Neutrophil (primary cell): Measurements from ENCODE around the gene RHOA.

Source experiments
- H3K27ac ChIP-seq: fragments of 200-600 bp; sonication (generic); 2 replicates; pipeline ENCODE4 v1.5.1; 2016; ENCODE audit warnings: mild to moderate bottlenecking, moderate library complexity
- H3K27me3 ChIP-seq: fragments of 200-600 bp; sonication (generic); 2 replicates; pipeline ENCODE4 v1.6.0; 2016; ENCODE audit warnings: mild to moderate bottlenecking
- H3K36me3 ChIP-seq: fragments of 200-600 bp; sonication (generic); 2 replicates; pipeline ENCODE4 v1.5.1; 2017
- H3K4me1 ChIP-seq, 2 experiments: fragments of 200-600 bp in 1 of 2; sonication (generic) in 1 of 2; 1 replicate in 1 of 2; 2 replicates in 1 of 2; pipeline versions ENCODE4 v1.5.1 to v1.6.1; 2013 to 2016; ENCODE audit warnings: low read depth in 1 of 2, low read length in 1 of 2, mild to moderate bottlenecking in 1 of 2, moderate library complexity in 1 of 2; ENCODE audit not compliant: control insufficient read depth in 1 of 2, insufficient read depth in 1 of 2
- H3K4me3 ChIP-seq, 2 experiments: fragments of 200-600 bp in 1 of 2; sonication (generic) in 1 of 2; 1 replicate in 1 of 2; 2 replicates in 1 of 2; pipeline ENCODE4 v1.5.1; 2013 to 2016; ENCODE audit warnings: low read depth in 1 of 2, low read length in 1 of 2, mild to moderate bottlenecking in 1 of 2, moderate library complexity in 1 of 2
- H3K9me3 ChIP-seq: fragments of 200-600 bp; sonication (generic); 2 replicates; pipeline ENCODE4 v1.5.1; 2016
- CTCF ChIP-seq: fragments of 200-600 bp; sonication (generic); IDR thresholded peaks from 2 replicates; pipeline ENCODE4 v1.5.1; 2016; ENCODE audit warnings: antibody characterized with exemption

The RHOA gene

GRCh38 chr3:49310677-49311076 lies 101.1 kb downstream of the RHOA start:
- Histone ChIP-seq H3K36me3 (peaks cover 99% of the 10 kb centered on the region), H3K27ac (no peak overlapping the region), H3K4me1 (no peaks in the 10 kb centered on the region), H3K27me3 (no peaks in the 10 kb centered on the region), H3K4me3 (no peak overlapping the region), H3K9me3 (no peaks in the 10 kb centered on the region)
- TF ChIP-seq CTCF, result no peak
